ENCODE measurements around the gene CPNE4.

DNA sequence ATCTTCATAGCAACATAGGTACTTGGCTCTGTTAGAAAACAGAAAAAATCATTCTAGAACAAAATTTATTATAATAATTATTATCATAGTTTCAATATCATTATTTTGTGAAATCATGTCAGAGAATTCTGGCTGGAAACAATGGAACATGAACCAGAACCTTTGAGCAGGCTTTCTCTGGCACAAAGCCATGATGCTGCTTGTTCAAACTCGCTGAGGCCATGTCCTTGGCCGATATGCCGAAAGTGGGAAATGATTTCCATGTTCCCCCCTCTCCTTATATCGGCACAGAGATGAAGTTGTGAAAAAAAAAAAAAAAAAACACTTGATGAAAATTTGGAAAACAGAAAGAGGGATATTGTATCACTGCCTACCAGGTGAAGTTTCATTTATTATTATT, 483.1 kb downstream of the CPNE4 start:
- TF ChIP-seq YY1 (IDR thresholded peaks at IDR 0.05; ENCODE audit: insufficient read depth, insufficient read length) (no peak), ZNF274 (IDR thresholded peaks at IDR 0.05; ENCODE audit: low read depth, low read length) (no peak)
